Measurements from ENCODE around the gene POLR2E.
"Not testable (repeated sequence)": the region's sequence is repeated elsewhere in the genome, so short reads cannot be mapped to it uniquely, and the experiment has no call there.

The POLR2E gene

DNA sequence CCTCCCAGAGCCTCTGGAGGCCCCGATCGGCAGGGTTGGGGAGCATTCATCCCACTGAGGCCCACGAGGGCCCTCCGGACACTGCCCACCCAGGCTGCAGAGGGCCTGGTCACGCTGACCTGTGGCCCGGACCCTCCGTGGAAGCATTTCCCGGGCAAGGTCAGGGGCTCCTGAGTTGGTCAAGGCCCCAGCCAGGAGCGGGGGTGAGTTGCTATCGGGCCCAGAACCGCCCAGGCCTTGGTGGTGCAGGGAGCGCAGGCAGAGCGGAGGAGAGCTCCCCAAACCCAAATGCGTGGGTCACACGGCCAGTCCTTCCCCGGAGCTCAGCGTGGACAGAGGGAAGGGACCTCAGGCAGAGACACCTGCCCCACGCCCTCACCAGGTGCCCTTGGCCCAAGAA lies 34.4 kb upstream of the POLR2E start:
- H3K27me3 ChIP-seq (ENCODE audit: control insufficient read depth, low read length), result peaks cover 10% of the 10 kb centered on the region

DNA sequence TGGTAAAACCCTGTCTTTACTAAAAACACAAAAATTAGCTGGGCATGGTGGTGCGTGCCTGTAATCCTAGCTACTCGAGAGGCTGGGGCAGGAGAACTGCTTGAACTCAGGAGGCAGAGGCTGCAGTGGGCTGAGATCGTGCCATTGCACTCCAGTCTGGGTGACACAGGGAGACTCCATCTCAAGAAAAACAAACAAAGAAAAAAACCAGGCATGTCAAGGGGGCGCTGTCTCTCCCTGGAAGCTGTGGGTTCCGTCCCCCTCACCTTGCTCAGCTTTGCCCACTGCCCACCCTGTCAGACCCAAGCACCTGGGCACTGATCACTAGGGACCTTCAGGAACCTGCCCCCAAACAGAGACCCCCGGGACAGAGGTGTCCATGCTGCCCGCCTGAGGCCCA lies 33.9 kb upstream of the POLR2E start:
- not testable (repeated sequence) for H3K4me2 ChIP-seq (ENCODE audit: low read length)

More for the DNA sequence above, 34.4 kb upstream of the POLR2E start:
- Histone ChIP-seq H3K4me2 (ENCODE audit: low read length) (no peak overlapping the region), H3K9me2 (replicated peaks; ENCODE audit: control insufficient read depth, low read length) (no peaks in the 10 kb centered on the region), H4K20me1 (ENCODE audit: control insufficient read depth, insufficient read depth, low read depth, low read length) (peaks cover 21% of the 10 kb centered on the region), H3K9me3 (ENCODE audit: control insufficient read depth, insufficient read depth, low read length) (no peaks in the 10 kb centered on the region), H3K36me3 (ENCODE audit: control insufficient read depth, low read length) (peaks cover 8% of the 10 kb centered on the region), H3K27ac (ENCODE audit: low read depth, low read length) (no peak overlapping the region), H3F3A (ENCODE audit: control insufficient read depth, insufficient read depth) (no peaks in the 10 kb centered on the region), H3K79me2 (ENCODE audit: control insufficient read depth, low read length) (peaks cover 8% of the 10 kb centered on the region; the same call in 1 of the 2 replicates), H3K4me3 (ENCODE audit: low read length) (no peak overlapping the region), H3K4me1 (ENCODE audit: control insufficient read depth, low read length) (peaks cover 34% of the 10 kb centered on the region)
- TF ChIP-seq EZH2phosphoT487 (IDR thresholded peaks at IDR 0.05; ENCODE audit: borderline replicate concordance, low read length), result no peak
- TF ChIP-seq, protein P1, sequence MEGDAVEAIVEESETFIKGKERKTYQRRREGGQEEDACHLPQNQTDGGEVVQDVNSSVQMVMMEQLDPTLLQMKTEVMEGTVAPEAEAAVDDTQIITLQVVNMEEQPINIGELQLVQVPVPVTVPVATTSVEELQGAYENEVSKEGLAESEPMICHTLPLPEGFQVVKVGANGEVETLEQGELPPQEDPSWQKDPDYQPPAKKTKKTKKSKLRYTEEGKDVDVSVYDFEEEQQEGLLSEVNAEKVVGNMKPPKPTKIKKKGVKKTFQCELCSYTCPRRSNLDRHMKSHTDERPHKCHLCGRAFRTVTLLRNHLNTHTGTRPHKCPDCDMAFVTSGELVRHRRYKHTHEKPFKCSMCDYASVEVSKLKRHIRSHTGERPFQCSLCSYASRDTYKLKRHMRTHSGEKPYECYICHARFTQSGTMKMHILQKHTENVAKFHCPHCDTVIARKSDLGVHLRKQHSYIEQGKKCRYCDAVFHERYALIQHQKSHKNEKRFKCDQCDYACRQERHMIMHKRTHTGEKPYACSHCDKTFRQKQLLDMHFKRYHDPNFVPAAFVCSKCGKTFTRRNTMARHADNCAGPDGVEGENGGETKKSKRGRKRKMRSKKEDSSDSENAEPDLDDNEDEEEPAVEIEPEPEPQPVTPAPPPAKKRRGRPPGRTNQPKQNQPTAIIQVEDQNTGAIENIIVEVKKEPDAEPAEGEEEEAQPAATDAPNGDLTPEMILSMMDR (IDR thresholded peaks at IDR 0.05; ENCODE audit: low read depth, low read length, poor library complexity, severe bottlenecking), result no peak

DNA sequence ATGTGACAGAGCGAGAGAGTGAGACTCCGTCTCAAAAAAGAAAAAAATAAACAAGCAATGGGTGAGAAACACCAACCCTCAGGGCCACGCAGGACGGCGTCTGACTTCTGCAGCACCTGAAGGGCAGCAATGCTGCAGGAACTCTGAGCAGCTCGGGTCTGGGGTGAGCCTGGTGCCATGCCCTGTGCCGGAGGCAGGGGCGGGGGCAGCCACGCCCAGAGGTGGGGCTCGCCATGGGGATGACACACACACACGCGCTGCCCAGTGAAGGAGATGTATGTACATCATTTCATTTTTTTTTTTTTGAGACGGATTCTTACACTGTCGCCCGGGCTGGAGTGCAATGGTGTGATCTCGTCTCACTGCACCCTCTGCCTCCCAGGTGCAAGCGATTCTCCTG lies 32.9 kb upstream of the POLR2E start:
- no peak overlapping the region for H3K4me2 ChIP-seq (ENCODE audit: low read length)
- H3K27me3 ChIP-seq (ENCODE audit: control insufficient read depth, low read length), result peaks cover 10% of the 10 kb centered on the region
- H3K4me3 ChIP-seq (ENCODE audit: low read length), result no peak overlapping the region
- TF ChIP-seq, protein P1 (IDR thresholded peaks at IDR 0.05; ENCODE audit: low read depth, low read length, poor library complexity, severe bottlenecking), result no peak
- no peak for TF ChIP-seq EZH2phosphoT487 (IDR thresholded peaks at IDR 0.05; ENCODE audit: borderline replicate concordance, low read length)
- H3K79me2 ChIP-seq (ENCODE audit: control insufficient read depth, low read length), result peaks cover 8% of the 10 kb centered on the region; the same call in 1 of the 2 replicates
- peaks cover 16% of the 10 kb centered on the region for H3K36me3 ChIP-seq (ENCODE audit: control insufficient read depth, low read length)
- H4K20me1 ChIP-seq (ENCODE audit: control insufficient read depth, insufficient read depth, low read depth, low read length), result peaks cover 17% of the 10 kb centered on the region
- H3K9me3 ChIP-seq (ENCODE audit: control insufficient read depth, insufficient read depth, low read length), result no peaks in the 10 kb centered on the region
- H3K9me2 ChIP-seq (replicated peaks; ENCODE audit: control insufficient read depth, low read length), result no peaks in the 10 kb centered on the region
- peaks cover 28% of the 10 kb centered on the region for H3K4me1 ChIP-seq (ENCODE audit: control insufficient read depth, low read length)
- H3F3A ChIP-seq (ENCODE audit: control insufficient read depth, insufficient read depth), result no peaks in the 10 kb centered on the region
- no peak overlapping the region for H3K27ac ChIP-seq (ENCODE audit: low read depth, low read length)

More for the DNA sequence above, 33.9 kb upstream of the POLR2E start:
- H3F3A ChIP-seq (ENCODE audit: control insufficient read depth, insufficient read depth); H3K79me2 ChIP-seq (ENCODE audit: control insufficient read depth, low read length); H3K9me2 ChIP-seq (replicated peaks; ENCODE audit: control insufficient read depth, low read length); H3K9me3 ChIP-seq (ENCODE audit: control insufficient read depth, insufficient read depth, low read length); H3K27ac ChIP-seq (ENCODE audit: low read depth, low read length); H3K36me3 ChIP-seq (ENCODE audit: control insufficient read depth, low read length); H3K4me3 ChIP-seq (ENCODE audit: low read length): not testable (repeated sequence)
- H3K27me3 ChIP-seq (ENCODE audit: control insufficient read depth, low read length), result peaks cover 10% of the 10 kb centered on the region
- H3K4me1 ChIP-seq (ENCODE audit: control insufficient read depth, low read length), result peaks cover 34% of the 10 kb centered on the region
- H4K20me1 ChIP-seq (ENCODE audit: control insufficient read depth, insufficient read depth, low read depth, low read length), result peaks cover 18% of the 10 kb centered on the region

DNA sequence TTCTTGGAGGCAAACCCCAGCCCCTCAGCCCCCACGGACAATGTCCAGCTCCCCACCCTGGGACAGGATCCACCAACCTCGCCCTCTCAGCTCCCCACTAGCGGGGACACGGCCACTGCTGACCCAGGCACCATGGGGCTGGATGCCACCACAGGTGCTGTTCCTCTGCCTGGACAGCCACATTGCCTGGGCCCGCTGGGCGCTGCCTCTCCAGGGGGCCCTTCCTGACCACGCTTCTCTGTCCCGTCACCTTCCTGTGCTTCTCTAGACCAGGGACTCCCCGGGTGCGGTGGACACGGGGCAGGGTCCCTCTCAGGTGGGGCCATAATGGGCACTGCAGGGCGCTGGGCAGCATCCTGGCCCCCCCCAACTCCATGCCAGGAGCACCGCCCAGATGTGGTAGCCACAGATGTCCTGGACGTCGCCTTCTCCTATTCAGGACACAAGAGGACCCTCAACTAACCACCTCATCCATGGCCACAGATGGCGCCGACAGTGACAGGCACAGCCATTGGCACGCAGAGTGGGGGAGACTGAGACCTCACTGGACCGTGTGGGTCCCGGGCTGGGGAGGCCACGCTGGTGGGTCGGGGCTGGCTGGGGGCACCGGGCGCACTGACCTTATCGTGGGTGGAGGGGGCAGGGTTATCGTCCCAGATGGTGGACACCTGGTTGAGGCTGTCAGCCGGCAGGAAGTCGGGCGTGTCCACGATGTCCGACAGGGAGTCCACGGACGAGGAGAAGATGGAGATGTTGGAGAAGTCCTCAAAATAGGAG lies 32.0 kb upstream of the POLR2E start:
- no peaks in the 10 kb centered on the region for H3F3A ChIP-seq (ENCODE audit: control insufficient read depth, insufficient read depth)
- peaks cover 19% of the 10 kb centered on the region for H3K4me1 ChIP-seq (ENCODE audit: control insufficient read depth, low read length)
- TF ChIP-seq, protein P1 (IDR thresholded peaks at IDR 0.05; ENCODE audit: low read depth, low read length, poor library complexity, severe bottlenecking), result no peak
- TF ChIP-seq EZH2phosphoT487 (IDR thresholded peaks at IDR 0.05; ENCODE audit: borderline replicate concordance, low read length), result no peak

More for the DNA sequence above, 32.0 kb upstream of the POLR2E start:
- Histone ChIP-seq H4K20me1 (ENCODE audit: control insufficient read depth, insufficient read depth, low read depth, low read length) (peaks cover 12% of the 10 kb centered on the region), H3K9me2 (replicated peaks; ENCODE audit: control insufficient read depth, low read length) (no peaks in the 10 kb centered on the region), H3K36me3 (ENCODE audit: control insufficient read depth, low read length) (peaks cover 20% of the 10 kb centered on the region), H3K27ac (ENCODE audit: low read depth, low read length) (no peak overlapping the region), H3K4me2 (ENCODE audit: low read length) (no peak overlapping the region), H3K27me3 (ENCODE audit: control insufficient read depth, low read length) (peaks cover 10% of the 10 kb centered on the region), H3K4me3 (ENCODE audit: low read length) (no peak overlapping the region), H3K79me2 (ENCODE audit: control insufficient read depth, low read length) (peaks cover 8% of the 10 kb centered on the region; the same call in 1 of the 2 replicates), H3K9me3 (ENCODE audit: control insufficient read depth, insufficient read depth, low read length) (no peaks in the 10 kb centered on the region)
